ENCODE results near the gene ZCCHC7.

DNA sequence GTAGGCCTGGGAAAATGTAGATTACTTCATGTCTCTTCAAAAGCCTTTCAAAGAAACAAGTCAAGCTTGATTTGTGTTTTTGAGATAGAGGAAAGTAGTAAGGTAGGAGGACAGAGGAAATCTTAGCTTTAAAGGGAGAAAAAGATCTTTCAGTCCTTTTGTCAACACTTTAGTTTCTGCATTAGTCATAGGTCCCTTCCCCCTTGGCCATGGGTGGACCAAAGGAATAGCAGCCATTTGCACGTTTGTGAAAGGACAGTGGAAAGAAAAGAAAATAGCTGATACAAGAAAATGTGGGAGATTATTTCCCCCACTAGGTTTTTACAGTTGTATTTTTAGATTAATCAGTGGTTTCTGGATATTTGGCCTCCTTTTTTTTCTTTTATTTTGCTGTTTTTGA, 180.2 kb downstream of the ZCCHC7 start:
- no peak for TF ChIP-seq TAF1 (IDR thresholded peaks at IDR 0.05; ENCODE audit: borderline replicate concordance, insufficient read depth, low read length)
- TF ChIP-seq POLR2AphosphoS5 (IDR thresholded peaks at IDR 0.05; ENCODE audit: low read depth, low read length), result no peak
- TF ChIP-seq, protein P1, sequence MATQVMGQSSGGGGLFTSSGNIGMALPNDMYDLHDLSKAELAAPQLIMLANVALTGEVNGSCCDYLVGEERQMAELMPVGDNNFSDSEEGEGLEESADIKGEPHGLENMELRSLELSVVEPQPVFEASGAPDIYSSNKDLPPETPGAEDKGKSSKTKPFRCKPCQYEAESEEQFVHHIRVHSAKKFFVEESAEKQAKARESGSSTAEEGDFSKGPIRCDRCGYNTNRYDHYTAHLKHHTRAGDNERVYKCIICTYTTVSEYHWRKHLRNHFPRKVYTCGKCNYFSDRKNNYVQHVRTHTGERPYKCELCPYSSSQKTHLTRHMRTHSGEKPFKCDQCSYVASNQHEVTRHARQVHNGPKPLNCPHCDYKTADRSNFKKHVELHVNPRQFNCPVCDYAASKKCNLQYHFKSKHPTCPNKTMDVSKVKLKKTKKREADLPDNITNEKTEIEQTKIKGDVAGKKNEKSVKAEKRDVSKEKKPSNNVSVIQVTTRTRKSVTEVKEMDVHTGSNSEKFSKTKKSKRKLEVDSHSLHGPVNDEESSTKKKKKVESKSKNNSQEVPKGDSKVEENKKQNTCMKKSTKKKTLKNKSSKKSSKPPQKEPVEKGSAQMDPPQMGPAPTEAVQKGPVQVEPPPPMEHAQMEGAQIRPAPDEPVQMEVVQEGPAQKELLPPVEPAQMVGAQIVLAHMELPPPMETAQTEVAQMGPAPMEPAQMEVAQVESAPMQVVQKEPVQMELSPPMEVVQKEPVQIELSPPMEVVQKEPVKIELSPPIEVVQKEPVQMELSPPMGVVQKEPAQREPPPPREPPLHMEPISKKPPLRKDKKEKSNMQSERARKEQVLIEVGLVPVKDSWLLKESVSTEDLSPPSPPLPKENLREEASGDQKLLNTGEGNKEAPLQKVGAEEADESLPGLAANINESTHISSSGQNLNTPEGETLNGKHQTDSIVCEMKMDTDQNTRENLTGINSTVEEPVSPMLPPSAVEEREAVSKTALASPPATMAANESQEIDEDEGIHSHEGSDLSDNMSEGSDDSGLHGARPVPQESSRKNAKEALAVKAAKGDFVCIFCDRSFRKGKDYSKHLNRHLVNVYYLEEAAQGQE (IDR thresholded peaks at IDR 0.05; ENCODE audit: insufficient read depth in 1 of 2, low read depth in 2 of 2, low read length in 2 of 2), result no peak
- no peak for TF ChIP-seq SIN3A (IDR thresholded peaks at IDR 0.05; ENCODE audit: borderline replicate concordance, insufficient read depth, low read length)
- TF ChIP-seq FOXP2 (optimal IDR thresholded peaks at IDR 0.05; ENCODE audit: borderline replicate concordance, extremely low read depth, extremely low read length, insufficient read depth), result no peak

Measured in PFSK-1 (cell line).